Subcutaneous abdominal adipose tissue (tissue), 5 donors: ENCODE data around the gene GOLGA8S.
"Not testable (repeated sequence)": the region's sequence is repeated elsewhere in the genome, so short reads cannot be mapped to it uniquely, and the experiment has no call there.

Experiments
- H3K27ac ChIP-seq: one replicate; pipeline ENCODE4 v1.7.0; 2013; ENCODE audit warnings: low read depth, mild to moderate bottlenecking, inconsistent platforms, low read length, moderate library complexity
- H3K27me3 ChIP-seq, 5 donors: one replicate each; pipeline ENCODE4 v1.7.0; 2013; ENCODE audit warnings: low read length in 5 of 5, inconsistent platforms in 1 of 5; ENCODE audit not compliant: control insufficient read depth in 5 of 5, insufficient read depth in 4 of 5
- H3K36me3 ChIP-seq, 5 donors: one replicate each; pipeline ENCODE4 v1.7.0; 2013; ENCODE audit warnings: low read length in 5 of 5; ENCODE audit not compliant: control insufficient read depth in 5 of 5, insufficient read depth in 5 of 5
- H3K4me1 ChIP-seq, 5 donors: one replicate each; pipeline ENCODE4 v1.7.0; 2013; ENCODE audit warnings: low read length in 5 of 5, mild to moderate bottlenecking in 3 of 5, moderate library complexity in 1 of 5; ENCODE audit not compliant: control insufficient read depth in 5 of 5, insufficient read depth in 5 of 5
- H3K4me3 ChIP-seq, 5 donors: one replicate each; pipeline ENCODE4 v1.7.0; 2013; ENCODE audit warnings: low read length in 5 of 5, low read depth in 1 of 5
- H3K9ac ChIP-seq, 5 donors: one replicate each; pipeline ENCODE4 v1.7.0; 2013; ENCODE audit warnings: low read length in 5 of 5, mild to moderate bottlenecking in 4 of 5, moderate library complexity in 3 of 5
- H3K9me3 ChIP-seq, 5 donors: one replicate each; pipeline ENCODE4 v1.7.0; 2013; ENCODE audit warnings: low read length in 5 of 5; ENCODE audit not compliant: control insufficient read depth in 5 of 5
- donor health status: healthy.
- donor health status: healthy.
- donor health status: healthy.
- donor health status: healthy.
- donor health status: healthy.

GOLGA8S gene

GRCh38 chr15:23397779-23398178 is 43.2 kb downstream of the GOLGA8S start:
- Histone ChIP-seq H3K9ac (no peak overlapping the region), H3K27ac (no peak overlapping the region), H3K36me3 (no peaks in the 10 kb centered on the region), H3K4me1 (peaks cover 0 to 4% (median 2%) of the 10 kb centered on the region in 5 donors), H3K9me3 (no peaks in the 10 kb centered on the region), H3K4me3 (no peak overlapping the region), H3K27me3 (peaks cover 0 to 3% (median 0%) of the 10 kb centered on the region in 5 donors)

DNA sequence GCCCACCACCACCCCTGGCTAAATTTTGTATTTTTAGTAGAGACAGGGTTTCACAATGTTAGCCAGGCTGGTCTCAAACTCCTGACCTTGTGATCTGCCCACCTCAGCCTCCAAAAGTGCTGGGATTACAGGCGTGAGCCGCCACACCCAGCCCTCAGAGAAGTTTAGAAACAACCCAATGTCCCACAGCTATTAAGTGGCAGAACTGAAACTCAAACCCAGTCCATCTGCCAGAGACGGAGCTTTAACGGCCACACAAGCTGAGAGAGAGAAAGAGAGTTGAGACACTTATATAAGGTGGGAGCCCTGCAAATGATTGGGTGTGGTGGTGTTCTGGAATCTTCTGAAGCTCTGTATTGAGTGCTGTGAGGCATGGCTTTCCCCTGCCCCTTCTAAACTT is 43.8 kb downstream of the GOLGA8S start:
- not testable (repeated sequence) for H3K9ac ChIP-seq, H3K4me1 ChIP-seq, H3K27me3 ChIP-seq, H3K36me3 ChIP-seq, H3K4me3 ChIP-seq, H3K27ac ChIP-seq, H3K9me3 ChIP-seq

DNA sequence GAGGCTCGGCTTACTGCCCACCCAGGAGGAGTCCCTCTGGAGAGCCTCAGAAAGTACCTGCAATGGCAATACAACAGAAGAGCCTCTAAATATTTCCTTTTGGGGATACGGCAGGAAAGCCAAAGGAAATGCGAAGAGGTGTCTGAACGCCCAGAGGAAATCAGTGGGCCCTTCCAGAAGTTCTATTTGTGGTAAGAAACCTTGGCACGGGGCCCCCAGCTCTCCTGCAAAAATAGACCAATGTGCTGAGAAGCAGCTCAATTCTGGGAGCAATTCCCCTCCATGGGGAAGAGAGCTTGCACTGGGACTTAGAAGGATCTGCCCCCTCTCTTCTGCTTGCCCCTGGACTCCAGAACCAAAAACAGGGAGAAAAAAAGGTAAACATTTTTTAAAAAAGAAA is 44.7 kb downstream of the GOLGA8S start:
- H3K27ac ChIP-seq, H3K27me3 ChIP-seq, H3K4me3 ChIP-seq, H3K4me1 ChIP-seq, H3K36me3 ChIP-seq, H3K9ac ChIP-seq, H3K9me3 ChIP-seq: not testable (repeated sequence)

GRCh38 chr15:23401627-23402026 is 47.1 kb downstream of the GOLGA8S start:
- Histone ChIP-seq H3K27me3 (no peaks in the 10 kb centered on the region), H3K27ac (no peak overlapping the region), H3K4me3 (no peak overlapping the region), H3K9ac (no peak overlapping the region), H3K9me3 (peaks cover 0 to 5% (median 0%) of the 10 kb centered on the region in 5 donors), H3K4me1 (peaks cover 0 to 4% (median 2%) of the 10 kb centered on the region in 5 donors), H3K36me3 (no peaks in the 10 kb centered on the region)

- H3K27ac ChIP-seq, result no peak overlapping the region
- H3K36me3 ChIP-seq, result no peaks in the 10 kb centered on the region
- H3K4me3 ChIP-seq, result no peak overlapping the region
- H3K9me3 ChIP-seq, result peaks cover 0 to 7% (median 0%) of the 10 kb centered on the region in 5 donors
- H3K9ac ChIP-seq, result no peak overlapping the region
- H3K4me1 ChIP-seq, result peaks cover 0 to 4% (median 2%) of the 10 kb centered on the region in 5 donors
- H3K27me3 ChIP-seq, result no peaks in the 10 kb centered on the region
Observed at GRCh38 chr15:23402140-23402539, 47.6 kb downstream of the GOLGA8S start.

- peaks cover 0 to 4% (median 2%) of the 10 kb centered on the region in 5 donors for H3K4me1 ChIP-seq
- no peak overlapping the region for H3K9ac ChIP-seq
- no peak overlapping the region for H3K4me3 ChIP-seq
- H3K27ac ChIP-seq, result no peak overlapping the region
- H3K9me3 ChIP-seq, result peaks cover 0 to 7% (median 0%) of the 10 kb centered on the region in 5 donors
- H3K36me3 ChIP-seq, result no peaks in the 10 kb centered on the region
- no peaks in the 10 kb centered on the region for H3K27me3 ChIP-seq
Observed at GRCh38 chr15:23402544-23402943, 48.0 kb downstream of the GOLGA8S start.

GRCh38 chr15:23403550-23403949 is 49.0 kb downstream of the GOLGA8S start:
- no peak overlapping the region for H3K9ac ChIP-seq

GRCh38 chr15:23411841-23412240 is 57.3 kb downstream of the GOLGA8S start:
- no peaks in the 10 kb centered on the region for H3K4me1 ChIP-seq

More at GRCh38 chr15:23403550-23403949, 49.0 kb downstream of the GOLGA8S start:
- no peaks in the 10 kb centered on the region for H3K27me3 ChIP-seq
- no peaks in the 10 kb centered on the region for H3K36me3 ChIP-seq
- no peak overlapping the region for H3K4me3 ChIP-seq
- no peaks in the 10 kb centered on the region for H3K4me1 ChIP-seq
- H3K27ac ChIP-seq, result no peak overlapping the region
- H3K9me3 ChIP-seq, result peaks cover 0 to 7% (median 0%) of the 10 kb centered on the region in 5 donors

GRCh38 chr15:23412881-23413600 is 58.5 kb downstream of the GOLGA8S start:
- H3K9ac ChIP-seq, H3K36me3 ChIP-seq, H3K4me1 ChIP-seq, H3K27me3 ChIP-seq, H3K27ac ChIP-seq, H3K9me3 ChIP-seq, H3K4me3 ChIP-seq: not testable (repeated sequence)

More at GRCh38 chr15:23411841-23412240, 57.3 kb downstream of the GOLGA8S start:
- peaks cover 0 to 2% (median 0%) of the 10 kb centered on the region in 5 donors for H3K9me3 ChIP-seq
- H3K27ac ChIP-seq, result no peak overlapping the region
- H3K27me3 ChIP-seq, result no peaks in the 10 kb centered on the region
- H3K9ac ChIP-seq, result no peak overlapping the region
- H3K36me3 ChIP-seq, result no peaks in the 10 kb centered on the region
- H3K4me3 ChIP-seq, result no peak overlapping the region
